Measurements from ENCODE around the gene NSD2. TPM values are rescaled to one million over a fixed set of nuclear protein-coding genes. Genes with fewer than 3 reads are reported as not detected.

The NSD2 gene
- total and polyA plus RNA-seq, 2 donors (not counting 1 experiment from before 2014, with no cell fraction given), result 14.2 to 64.8 TPM

GRCh38 chr4:1851160-1851559 lies 20.0 kb upstream of the NSD2 start:
- no peak overlapping the region for H3K9ac ChIP-seq (ENCODE audit: low read length)
- no peak overlapping the region for H3K4me3 Mint-ChIP-seq
- H3K4me2 ChIP-seq (replicated peaks; ENCODE audit: low read depth, low read length, poor library complexity, severe bottlenecking), result no peak overlapping the region
- no peak overlapping the region for H3K27ac Mint-ChIP-seq
- H3K9me3 ChIP-seq (ENCODE audit: control extremely low read depth in 1 of 3, control insufficient read depth in 2 of 3, insufficient read depth in 1 of 3, low read length in 2 of 3), result no peaks in the 10 kb centered on the region
- ATAC-seq (ENCODE audit: low read depth), result no peak
- H3K4me1 ChIP-seq (ENCODE audit: control insufficient read depth in 2 of 2, insufficient read depth in 2 of 2, low read length in 2 of 2), result peaks cover 9 to 11% of the 10 kb centered on the region in 2 donors
- H3K27ac ChIP-seq (ENCODE audit: low read length in 2 of 2), result no peak overlapping the region
- POLR2A ChIA-PET, result no interaction called here
- H3K36me3 ChIP-seq (replicated peaks in 1 of 2; ENCODE audit: control extremely low read depth in 1 of 2, control insufficient read depth in 1 of 2, extremely low read depth in 1 of 2, insufficient read depth in 2 of 2, low read length in 1 of 2), result peaks cover 0 to 13% of the 10 kb centered on the region in 2 experiments
- H3K79me2 ChIP-seq (ENCODE audit: control insufficient read depth, insufficient read depth, low read length), result peaks cover 68% of the 10 kb centered on the region
- no peak overlapping the region for H3K4me3 ChIP-seq (ENCODE audit: control extremely low read depth in 1 of 5, extremely low read depth in 1 of 5, insufficient read depth in 1 of 5, low read depth in 2 of 5, low read length in 4 of 5)
- DNase-seq, result no peak
- H3K9me3 Mint-ChIP-seq (ENCODE audit: insufficient read depth), result no peaks in the 10 kb centered on the region
- peaks cover 6% of the 10 kb centered on the region for H4K20me1 ChIP-seq (ENCODE audit: control insufficient read depth, insufficient read depth, low read length, poor library complexity, severe bottlenecking)
- intact Hi-C loops (cut with micrococcal nuclease), result no loop called here
- CTCF ChIA-PET, result interaction anchor here (0.5 kb wide), 1 partner anchor 75 kb away, joined by 4 read pairs; no protein-coding TSS in a partner anchor
- peaks cover 27% of the 10 kb centered on the region for H3K4me1 Mint-ChIP-seq
- H3K27me3 Mint-ChIP-seq, result no peaks in the 10 kb centered on the region
- no peak for TF ChIP-seq CTCF (IDR thresholded peaks at IDR 0.05)
- WGBS (ENCODE audit: insufficient coverage), result 100% methylated on average over 3 of the region's 11 CpGs
- no peak overlapping the region for H2AFZ ChIP-seq (ENCODE audit: insufficient read depth, low read depth, low read length, poor library complexity, severe bottlenecking)
- no peaks in the 10 kb centered on the region for H3K27me3 ChIP-seq (replicated peaks in 1 of 4; ENCODE audit: control extremely low read depth in 1 of 4, control insufficient read depth in 3 of 4, insufficient read depth in 4 of 4, low read length in 3 of 4)

- POLR2A ChIA-PET, result no interaction called here
Observed at GRCh38 chr4:1851575-1852410, 19.4 kb upstream of the NSD2 start.

More at GRCh38 chr4:1851575-1852410, 19.4 kb upstream of the NSD2 start:
- Mint-ChIP-seq H3K4me3 (no peak overlapping the region), H3K27ac (no peak overlapping the region), H3K27me3 (no peaks in the 10 kb centered on the region), H3K9me3 (ENCODE audit: insufficient read depth) (no peaks in the 10 kb centered on the region), H3K4me1 (peaks cover 23% of the 10 kb centered on the region)
- intact Hi-C loops (cut with micrococcal nuclease), result no loop called here
- CTCF ChIA-PET, result interaction anchor here (0.5 to 1.5 kb wide), 2 partner anchors 48 to 74 kb away, joined by 3 to 4 read pairs; no protein-coding TSS in a partner anchor
- Histone ChIP-seq H3K27ac (ENCODE audit: low read length in 2 of 2) (no peak overlapping the region), H3K27me3 (replicated peaks in 1 of 4; ENCODE audit: control extremely low read depth in 1 of 4, control insufficient read depth in 3 of 4, insufficient read depth in 4 of 4, low read length in 3 of 4) (no peaks in the 10 kb centered on the region), H3K4me2 (replicated peaks; ENCODE audit: low read depth, low read length, poor library complexity, severe bottlenecking) (no peak overlapping the region), H3K36me3 (replicated peaks in 1 of 2; ENCODE audit: control extremely low read depth in 1 of 2, control insufficient read depth in 1 of 2, extremely low read depth in 1 of 2, insufficient read depth in 2 of 2, low read length in 1 of 2) (peaks cover 0 to 10% of the 10 kb centered on the region in 2 experiments), H4K20me1 (ENCODE audit: control insufficient read depth, insufficient read depth, low read length, poor library complexity, severe bottlenecking) (peaks cover 8% of the 10 kb centered on the region), H3K79me2 (ENCODE audit: control insufficient read depth, insufficient read depth, low read length) (peaks cover 68% of the 10 kb centered on the region), H3K9me3 (ENCODE audit: control extremely low read depth in 1 of 3, control insufficient read depth in 2 of 3, insufficient read depth in 1 of 3, low read length in 2 of 3) (no peaks in the 10 kb centered on the region), H3K4me3 (ENCODE audit: control extremely low read depth in 1 of 5, extremely low read depth in 1 of 5, insufficient read depth in 1 of 5, low read depth in 2 of 5, low read length in 4 of 5) (no peak overlapping the region), H3K4me1 (ENCODE audit: control insufficient read depth in 2 of 2, insufficient read depth in 2 of 2, low read length in 2 of 2) (peaks cover 9 to 12% of the 10 kb centered on the region in 2 donors), H3K9ac (ENCODE audit: low read length) (no peak overlapping the region), H2AFZ (ENCODE audit: insufficient read depth, low read depth, low read length, poor library complexity, severe bottlenecking) (no peak overlapping the region)
- ATAC-seq (ENCODE audit: low read depth) (no peak), DNase-seq (no peak)
- TF ChIP-seq EZH2 (IDR thresholded peaks at IDR 0.05; ENCODE audit: borderline replicate concordance, insufficient read depth, low read depth, low read length, poor library complexity, severe bottlenecking), result no peak
- no peak for TF ChIP-seq CTCF (IDR thresholded peaks at IDR 0.05)
- 96% methylated on average over 16 of the region's 16 CpGs for WGBS (ENCODE audit: insufficient coverage)
